Stimulated activated CD8-positive, alpha-beta memory T cell treated with anti-CD3 and anti-CD28 coated beads, Interleukin-15, amount 100 ng/mL, for 4 hours (primary cell): ENCODE data around the gene ANKRD2.
A peak's percentile ranks its signal among the peaks of the same experiment; 100 is the strongest.
"Not testable (repeated sequence)": the region's sequence is repeated elsewhere in the genome, so short reads cannot be mapped to it uniquely, and the experiment has no call there.

Experiments used
- DNase-seq, 2 donors: peaks; one replicate each; pipeline ENCODE4 v3.0.0-alpha.2; 2020; ENCODE audit warnings: low read depth in 2 of 2

The ANKRD2 gene

DNA sequence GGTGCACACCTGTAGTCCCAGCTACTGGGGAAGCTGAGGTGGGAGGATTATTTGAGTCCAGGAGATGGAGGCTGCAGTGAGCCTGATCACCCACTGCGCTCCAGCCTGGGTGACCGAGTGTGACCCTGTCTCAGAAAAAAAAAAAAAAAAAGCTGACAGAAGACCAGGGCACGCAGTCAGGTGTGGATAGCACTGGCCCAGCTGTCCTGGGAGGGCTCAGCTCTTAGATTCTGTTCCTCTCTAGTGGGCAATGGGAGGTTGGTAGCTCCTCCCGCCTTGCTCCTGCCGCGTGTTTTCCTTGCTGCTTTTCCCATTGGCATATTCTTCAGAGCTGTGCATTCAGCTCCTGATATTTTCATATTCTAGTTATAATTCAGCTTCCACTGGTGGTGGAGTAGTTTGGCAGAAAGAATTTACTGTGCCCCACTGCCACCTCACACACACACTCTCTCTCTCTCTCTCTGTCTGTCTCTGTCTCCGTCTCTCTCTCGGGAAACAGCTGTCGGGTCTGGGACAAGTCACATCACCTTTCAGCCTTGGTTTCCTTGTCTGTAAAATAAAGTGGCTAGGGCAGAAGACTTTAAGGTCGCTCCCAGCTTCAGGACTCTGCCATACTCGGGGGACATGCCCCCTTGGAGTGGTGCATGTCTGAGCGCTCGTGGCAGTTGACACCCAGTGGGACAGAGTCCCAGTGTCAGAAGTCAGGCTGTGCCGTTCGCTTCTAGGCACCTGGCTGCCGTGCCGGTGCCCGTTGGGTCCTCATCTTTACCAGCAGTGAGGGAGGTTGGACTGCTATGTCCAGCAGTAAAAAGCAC lies 25.9 kb upstream of the ANKRD2 start:
- no peak for DNase-seq

DNA sequence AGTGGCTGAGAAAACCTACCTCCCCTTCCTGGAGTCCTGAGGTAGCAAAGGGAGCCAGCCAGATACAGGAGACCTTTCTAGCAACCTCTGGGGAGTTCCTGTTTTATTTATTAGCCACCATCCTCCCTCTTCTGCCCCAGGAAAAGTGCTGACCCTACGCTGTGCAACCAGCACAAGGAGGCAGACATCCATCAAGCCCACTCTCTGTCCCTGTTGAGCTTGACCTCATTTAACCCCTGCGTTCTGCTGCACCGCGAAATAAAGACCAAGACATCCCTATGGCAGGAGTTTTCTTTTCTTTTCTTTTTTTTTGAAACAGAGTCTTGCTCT lies 25.3 kb upstream of the ANKRD2 start:
- no peak for DNase-seq

DNA sequence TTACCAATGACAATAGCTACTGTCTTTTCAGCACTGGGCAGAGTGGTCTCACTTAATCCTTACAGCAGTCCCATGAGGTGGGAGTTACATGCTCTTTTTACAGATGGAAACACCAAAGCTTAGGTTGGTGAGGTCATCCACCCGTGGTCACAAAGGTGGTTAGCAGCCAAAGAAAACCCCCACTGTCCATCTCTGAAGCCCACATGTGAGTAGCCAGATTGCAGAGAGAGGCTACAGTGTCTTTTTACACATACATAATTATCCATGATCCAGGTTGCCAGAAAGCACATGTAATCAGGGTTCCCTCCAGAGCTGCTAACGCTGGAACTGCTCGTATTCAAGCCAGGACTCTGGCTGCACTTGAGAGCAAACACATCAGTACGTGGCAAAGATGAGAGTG lies 24.6 kb upstream of the ANKRD2 start:
- no peak for DNase-seq

DNA sequence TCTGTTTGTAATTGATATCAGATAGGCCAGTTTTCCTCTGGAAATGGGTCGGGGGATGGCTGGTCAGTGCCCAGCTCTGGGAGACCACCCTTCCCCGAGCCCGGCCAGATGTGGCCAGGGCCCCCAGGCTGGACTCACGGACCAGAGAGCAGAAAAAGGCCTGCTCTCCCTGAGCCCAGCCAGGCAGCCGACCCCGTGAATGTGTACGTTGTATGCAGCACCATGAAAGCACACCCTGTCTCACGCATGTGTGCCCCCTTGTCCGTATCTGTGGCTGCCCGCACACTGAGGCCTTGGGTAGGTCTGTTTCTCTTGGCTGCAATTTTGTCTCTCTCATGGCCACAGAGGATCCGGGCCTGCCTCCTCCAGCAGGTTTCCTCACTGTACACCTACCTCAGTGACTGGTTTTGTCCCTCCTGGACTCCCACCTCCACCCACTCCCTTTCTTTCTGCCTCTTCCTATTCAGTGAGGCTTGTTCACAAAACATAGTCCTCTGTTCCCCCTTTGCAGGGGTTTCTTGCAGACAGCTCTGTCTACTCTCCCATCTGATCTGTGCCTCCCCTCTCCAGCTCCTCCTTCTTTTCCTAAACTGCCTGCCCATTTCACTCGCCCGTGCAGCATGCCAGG lies 23.6 kb upstream of the ANKRD2 start:
- DNase-seq: no peak

DNA sequence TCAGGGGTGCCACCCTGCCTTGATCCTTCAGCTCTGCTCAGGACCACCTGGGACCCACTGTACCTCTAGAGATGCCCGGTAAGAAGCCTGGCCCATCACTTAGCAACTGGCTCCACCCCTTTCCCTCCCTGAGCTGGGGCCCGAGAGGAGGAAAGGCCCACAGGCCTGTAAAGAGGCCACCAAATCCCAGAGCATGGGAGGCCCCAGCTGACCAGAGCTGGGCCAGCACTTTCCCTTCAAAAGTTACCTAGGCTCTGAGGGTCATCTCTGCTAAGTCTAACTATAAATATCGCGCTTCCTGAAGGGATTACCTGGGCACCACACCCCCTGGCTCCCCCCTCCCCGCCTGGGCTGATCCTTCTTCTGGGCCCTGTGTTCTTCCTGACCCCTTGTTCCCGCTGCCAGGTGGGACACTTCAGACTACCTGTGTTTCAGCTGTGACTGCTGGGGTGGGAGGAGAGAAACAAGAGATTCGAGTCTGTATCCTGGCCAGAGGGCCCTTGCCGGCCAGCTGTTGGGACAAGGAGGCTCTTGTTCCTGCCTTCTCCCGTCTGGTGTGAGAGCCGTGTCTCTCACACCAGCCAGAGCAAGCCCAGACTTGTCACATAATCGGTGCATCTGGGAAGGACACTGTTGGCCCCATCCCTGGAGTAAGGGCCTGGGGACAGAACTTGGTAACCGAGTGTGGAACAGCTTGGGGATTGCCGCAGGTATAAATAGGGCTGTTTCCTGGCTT lies 22.8 kb upstream of the ANKRD2 start:
- DNase-seq: no peak

DNA sequence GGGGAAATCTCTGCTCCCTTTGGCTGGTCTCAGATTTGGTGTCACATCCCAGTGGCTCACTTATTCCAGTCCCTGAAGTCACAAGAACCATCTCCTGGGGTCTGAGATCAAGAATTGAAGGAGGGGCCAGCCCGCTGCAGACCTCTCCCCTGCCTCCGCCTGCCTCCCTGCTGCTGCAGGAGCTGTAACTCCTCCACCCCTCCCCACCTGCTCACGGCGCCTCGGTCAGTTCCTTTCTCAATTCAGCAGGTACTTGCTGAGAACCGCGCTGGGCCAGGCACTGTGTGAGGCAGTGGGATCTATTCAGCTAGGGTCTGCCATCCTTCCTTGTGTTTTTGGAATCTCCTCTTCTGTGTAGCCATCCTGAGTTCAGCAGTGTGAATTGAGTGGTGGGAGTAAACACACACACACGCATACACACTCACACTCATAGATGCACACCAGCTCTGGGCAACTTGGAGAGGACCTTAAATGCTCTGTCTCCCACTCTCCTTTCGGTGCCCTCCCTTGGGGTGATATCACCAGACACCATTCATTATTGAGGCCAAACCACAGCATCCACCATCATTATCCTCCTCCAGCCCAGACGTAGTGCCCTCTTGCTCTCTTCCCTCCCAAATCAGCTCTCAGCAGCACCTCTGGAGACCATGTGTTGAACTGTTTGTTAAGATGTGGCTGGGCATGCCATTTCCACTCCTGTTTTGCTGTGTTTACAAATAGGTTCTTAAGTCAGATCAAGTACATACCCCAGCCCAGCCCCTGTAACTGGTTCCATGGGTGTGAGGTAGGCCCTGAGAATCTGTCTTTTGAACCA lies 22.0 kb upstream of the ANKRD2 start:
- no peak for DNase-seq

DNA sequence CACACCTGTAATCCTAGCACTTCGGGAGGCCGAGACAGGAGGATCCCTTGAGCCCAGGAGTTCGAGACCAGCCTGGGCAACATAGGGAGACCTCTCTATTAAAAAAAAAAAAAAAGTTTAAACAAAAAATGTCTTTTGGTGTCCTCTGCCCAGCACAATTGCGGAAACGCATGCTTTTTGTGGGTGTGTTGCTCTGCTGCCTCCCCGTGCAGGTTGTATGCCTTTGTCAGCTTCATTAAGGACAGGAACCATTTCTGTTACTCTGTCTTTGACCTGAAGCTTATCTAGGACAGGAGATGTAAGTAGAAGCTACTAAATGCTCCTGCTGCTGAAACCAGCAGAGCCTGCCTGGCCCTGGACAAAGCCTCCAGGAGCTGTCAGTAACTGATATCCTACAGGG lies 21.3 kb upstream of the ANKRD2 start:
- DNase-seq: no peak

DNA sequence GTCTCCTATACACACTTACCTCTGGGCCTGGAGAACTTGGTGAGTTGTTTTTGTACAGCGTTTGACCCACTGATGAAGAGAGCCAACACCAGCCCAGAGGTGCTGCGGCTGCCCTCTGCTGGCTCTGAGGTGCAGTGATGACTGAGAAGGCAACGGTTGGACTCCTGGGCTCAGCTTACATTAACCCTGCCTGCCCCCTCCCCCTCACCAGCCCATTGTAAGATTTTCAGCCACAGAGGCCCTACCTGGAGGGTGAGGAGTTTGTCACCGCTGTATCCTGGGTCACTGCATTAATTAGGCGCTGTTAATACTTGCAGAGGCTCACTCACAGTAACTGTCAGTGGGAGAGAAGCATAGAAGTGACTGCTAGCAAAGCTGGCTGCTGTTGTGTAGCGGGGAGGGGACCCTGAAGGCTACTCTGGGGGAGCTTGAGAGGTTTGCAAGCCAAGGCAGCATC lies 19.0 kb upstream of the ANKRD2 start:
- peak; percentile 24 to 40 for DNase-seq

DNA sequence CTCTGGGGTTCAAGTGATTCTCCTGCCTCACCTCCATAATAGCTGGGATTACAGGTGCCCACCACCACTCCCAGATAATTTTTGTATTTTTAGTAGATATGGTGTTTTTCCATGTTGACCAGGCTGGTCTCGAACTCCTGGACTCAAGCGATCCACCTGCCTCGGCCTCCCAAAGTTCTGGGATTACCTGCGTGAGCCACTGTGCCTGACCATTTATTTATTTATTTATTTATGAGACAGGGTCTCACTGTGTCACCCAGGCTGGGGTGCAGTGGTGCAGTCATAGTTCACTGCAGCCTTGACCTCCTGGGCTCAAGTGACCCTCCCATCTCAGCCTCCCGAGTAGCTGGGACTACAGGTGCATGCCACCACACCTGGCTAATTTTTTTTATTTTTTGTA lies 18.2 kb upstream of the ANKRD2 start:
- not testable (repeated sequence) for DNase-seq

DNA sequence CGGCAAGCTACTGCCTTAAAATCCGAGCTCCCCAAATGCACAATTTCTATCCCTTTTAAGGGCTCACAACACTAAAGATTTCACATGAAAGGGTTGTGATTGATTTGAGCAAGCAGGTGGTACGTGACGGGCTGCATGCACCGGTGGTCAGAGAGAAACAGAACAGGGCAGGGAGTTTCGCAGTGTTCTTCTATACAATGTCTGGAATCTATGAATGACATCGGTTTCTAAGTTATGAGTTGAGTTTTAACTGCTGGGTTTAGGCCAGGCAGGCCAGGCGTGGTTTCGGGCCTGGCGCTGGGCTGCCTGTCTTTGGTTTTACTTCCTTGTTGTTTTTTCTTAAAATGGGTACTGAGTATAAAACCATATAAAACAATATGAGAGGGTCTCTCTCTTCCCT lies 17.0 kb upstream of the ANKRD2 start:
- not testable (repeated sequence) for DNase-seq

DNA sequence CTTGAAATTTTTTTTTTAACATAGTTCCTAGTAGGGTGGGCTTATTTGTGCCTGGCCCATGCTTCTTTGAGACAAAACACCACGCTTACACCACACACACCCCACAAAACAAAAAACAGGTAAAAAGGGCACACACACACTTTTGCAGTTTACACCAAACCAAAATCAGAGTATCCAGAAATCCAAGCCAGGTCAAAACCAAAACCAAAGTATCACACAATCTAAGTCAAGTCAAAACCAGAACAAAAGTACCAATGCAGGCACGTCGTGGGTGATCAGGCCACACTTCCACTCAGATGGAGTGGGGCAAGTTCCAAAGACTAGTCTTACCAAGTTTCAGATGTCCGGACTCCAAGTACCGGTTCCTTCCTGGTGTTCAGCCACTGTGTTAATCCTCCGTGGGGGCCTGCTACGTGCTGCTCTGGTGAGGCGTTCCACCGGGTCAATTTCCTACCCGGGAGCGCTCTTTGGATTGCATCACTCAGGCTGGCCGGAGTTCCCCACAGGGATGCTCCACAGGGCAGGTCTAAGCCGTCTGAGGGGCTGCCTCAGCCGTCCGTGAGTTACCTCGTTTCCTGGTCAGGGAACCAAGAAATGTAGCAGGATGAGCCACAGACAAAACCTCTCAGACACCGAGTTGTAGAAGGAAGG lies 11.7 kb upstream of the ANKRD2 start:
- not testable (repeated sequence) for DNase-seq

DNA sequence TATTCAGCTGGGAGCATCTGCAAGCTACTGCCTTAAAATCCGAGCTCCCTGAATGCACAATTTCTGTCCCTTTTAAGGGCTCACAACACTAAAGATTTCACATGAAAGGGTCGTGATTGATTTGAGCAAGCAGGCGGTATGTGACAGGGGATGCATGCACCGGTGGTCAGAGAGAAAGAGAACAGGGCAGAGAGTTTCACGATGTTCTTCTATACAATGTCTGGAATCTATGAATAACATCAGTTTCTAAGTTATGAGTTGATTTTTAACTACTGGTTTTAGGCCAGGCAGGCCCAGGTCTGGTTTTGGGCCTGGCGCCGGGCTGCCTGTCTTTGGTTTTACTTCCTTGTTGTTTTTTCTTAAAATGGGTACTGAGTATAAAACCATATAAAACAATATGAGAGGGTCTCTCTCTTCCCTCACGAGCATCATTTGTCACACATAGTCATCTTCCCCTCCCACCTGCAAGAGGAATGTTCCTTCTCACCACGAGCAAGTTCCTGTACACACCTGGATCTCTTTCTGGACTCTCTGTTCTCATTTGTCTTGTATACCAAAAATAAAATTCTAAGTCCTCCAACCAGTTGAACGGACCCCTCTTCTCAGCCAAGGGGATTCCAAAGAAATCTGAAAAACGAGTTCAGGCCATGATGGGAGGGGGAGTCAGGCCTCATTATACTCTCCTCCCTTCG lies 11.0 kb upstream of the ANKRD2 start:
- DNase-seq: not testable (repeated sequence)

DNA sequence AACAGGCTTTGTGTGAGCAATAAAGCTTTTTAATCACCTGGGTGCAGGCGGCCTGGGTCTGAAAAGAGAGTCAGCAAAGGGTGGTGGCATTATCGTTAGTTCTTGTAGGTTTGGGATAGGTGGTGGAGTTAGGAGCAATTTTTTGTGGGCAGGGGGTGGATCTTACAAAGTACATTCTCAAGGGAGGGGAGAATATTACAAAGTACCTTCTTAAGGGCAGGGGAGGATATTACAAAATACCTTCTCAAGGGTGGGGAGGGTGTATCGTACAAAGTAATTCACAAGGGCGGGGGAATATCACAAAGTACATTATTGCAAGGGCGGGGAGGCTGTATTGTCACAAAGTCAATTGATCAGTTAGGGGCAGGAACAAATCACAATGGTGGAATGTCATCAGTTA lies 10.2 kb upstream of the ANKRD2 start:
- DNase-seq: not testable (repeated sequence)

DNA sequence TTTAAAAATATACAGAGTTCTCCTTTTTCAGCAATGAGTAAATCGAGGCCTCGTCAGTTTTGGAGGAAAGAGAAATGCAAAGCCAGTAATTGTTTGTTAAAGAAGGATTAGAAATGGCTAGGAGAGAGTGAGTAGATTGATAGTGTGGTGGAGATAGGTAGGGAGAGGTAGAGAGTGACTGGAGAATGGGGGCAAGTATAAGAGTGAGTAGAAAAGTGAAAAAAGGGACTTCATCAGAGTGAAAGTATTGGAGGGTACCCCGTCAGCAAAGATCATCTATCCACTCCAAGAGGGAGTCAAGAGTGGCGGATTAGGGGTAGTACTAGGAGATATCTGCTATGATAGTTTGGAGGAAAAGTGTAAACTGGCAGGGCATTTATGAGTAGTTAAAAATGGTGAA lies 9.2 kb upstream of the ANKRD2 start:
- no peak for DNase-seq

DNA sequence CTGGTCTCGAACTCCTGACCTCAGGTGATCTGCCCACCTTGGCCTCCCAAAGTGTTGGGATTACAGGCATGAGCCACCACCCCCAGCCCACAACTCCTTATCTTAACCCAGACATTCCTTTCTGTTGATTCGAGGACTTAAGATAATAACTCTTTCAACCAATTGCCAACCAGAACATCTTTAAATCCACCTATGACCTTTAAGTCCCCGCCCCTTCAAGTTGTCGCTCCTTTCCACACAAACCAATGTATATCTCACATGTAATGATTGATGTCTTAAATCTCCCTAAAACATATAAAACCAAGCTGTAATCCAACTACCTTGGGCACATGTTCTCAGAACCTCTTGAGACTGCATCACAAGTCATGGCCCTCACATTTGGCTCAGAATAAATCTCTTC lies 7.8 kb upstream of the ANKRD2 start:
- no peak for DNase-seq

DNA sequence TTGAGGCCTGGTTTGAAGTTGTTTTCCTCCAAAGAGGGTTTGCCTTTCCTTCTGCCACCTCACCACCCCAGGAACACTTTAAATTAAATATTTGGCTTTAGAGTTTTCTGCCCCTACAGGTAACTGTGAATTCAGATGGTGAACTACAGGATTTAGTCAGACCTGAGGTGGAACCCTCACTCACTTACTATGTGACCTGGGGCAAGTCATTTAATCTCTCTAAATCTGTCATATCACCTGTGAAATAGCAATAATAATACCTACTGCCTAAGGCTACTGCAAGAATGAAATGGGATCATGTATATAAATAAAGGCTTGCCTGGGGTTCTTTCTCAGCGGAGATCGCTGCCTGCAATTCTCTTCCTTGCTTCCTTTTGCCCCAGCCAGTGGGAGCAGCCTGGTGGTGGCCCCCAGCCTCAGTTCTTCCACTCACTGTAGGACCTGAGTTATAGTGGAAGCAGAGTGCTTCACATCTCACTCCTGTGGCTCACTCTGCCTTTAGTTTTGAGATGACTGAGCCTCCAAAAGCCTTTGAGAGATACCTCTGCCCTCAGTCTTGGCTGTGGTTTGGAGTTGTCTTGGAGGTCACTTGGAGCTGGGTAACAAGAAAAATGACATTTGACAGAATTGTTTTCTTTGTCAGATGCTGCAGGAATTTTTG lies 6.1 kb upstream of the ANKRD2 start:
- DNase-seq: no peak

DNA sequence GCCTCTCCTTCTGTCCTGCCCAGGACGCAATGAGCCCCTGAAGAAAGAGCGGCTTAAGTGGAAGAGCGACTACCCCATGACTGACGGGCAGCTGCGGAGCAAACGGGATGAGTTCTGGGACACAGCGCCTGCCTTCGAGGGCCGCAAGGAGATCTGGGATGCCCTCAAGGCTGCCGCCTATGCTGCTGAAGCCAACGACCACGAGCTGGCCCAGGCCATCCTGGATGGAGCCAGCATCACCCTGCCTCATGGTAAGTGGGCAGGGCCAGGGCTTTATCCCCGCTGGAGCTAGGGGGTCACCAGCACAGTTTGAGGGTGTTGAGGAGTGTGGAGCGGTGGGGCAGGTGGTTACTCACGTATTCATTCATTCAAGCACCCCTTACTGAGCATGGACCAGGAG lies 4.7 kb upstream of the ANKRD2 start:
- no peak for DNase-seq

DNA sequence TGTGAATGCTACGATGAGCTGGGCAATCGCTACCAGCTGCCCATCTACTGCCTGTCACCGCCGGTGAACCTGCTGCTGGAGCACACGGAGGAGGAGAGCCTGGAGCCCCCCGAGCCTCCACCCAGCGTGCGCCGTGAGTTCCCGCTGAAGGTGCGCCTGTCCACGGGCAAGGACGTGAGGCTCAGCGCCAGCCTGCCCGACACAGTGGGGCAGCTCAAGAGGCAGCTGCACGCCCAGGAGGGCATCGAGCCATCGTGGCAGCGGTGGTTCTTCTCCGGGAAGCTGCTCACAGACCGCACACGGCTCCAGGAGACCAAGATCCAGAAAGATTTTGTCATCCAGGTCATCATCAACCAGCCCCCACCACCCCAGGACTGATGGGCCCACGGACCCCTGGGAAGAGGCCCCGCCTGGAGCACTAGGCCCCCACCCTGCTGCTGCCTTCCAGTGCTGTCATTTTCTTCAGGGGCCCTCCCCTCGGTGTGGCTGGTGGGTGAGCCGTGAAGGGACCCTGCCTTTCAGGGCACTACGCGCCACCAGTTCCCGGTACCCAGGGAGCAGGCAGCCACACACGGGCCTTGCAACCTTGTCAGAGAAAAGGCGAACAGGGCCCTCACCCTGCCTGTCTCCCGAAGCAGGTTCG lies 2.3 kb upstream of the ANKRD2 start:
- DNase-seq: no peak

DNA sequence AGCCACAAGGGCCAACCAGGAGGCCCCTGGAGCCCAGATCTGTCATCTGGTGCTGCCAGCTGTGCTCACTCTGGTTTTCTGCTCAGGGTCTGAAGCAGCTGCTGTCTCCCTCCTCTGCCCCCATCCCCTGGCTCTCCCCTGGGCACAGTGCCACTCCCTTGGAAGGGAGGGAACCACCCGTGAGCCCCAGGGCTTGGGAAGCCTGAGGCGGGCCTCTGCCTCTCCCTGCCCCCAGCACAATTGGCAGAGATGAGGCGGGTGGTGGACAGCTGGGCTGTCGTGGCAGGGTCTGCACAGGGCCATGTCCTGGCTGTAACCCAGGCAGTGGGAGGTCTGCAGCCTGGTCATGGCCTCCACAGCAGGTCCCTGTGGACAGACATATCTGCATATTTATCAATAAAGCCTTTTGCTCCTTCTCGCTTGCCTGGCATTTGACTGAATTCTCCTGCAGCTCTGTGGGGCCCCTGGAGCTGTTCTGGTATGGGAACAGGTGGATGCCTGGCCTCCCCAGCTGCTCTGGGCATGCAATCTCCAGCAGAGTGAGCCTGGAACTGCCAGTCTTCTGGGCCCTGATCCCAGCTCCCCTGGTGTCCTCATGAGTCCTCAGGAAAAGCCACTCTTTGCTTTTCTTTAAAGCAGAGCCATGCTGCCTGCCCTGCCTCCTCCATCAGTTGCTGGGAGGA lies 1.6 kb upstream of the ANKRD2 start:
- DNase-seq: no peak
